Measurements from ENCODE around the gene PRPF39. TPM values are rescaled to one million over a fixed set of nuclear protein-coding genes. Genes with fewer than 3 reads are reported as not detected.

Gene PRPF39
- total and polyA plus RNA-seq, 2 of the 13 experiments (the other 11 are each of a cell fraction or from before 2014, with no cell fraction given), result 44.2 to 65.0 TPM

DNA sequence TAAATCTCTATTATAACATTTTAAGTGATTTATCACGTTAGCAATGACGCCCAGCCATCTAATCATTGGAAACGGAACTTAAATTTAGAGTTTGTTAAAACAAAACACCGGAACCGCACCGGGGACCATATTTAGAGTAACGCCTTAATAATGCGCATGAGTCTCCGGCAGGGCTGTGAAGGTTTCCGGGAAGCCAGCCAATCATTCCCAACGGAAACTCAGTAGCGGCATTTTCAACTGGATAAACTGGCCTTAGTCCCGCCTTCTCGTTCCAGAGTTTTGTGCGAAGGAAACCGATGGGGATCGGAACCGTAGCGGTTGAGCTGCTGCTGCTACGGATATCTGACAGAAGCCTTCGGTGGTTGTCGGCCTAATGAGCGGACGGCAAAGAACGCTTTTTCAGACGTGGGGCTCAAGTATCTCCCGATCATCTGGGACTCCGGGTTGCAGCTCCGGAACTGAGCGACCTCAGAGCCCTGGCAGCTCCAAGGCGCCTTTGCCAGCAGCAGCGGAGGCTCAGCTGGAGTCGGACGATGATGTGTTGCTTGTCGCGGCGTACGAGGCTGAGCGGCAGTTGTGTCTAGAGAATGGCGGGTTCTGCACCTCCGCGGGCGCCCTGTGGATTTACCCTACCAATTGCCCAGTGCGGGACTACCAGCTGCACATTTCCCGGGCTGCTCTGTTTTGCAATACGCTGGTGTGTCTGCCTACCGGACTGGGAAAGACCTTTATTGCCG is 51.9 kb downstream of the PRPF39 start, which contains the start of gene FANCM:
Gene FANCM (plus strand): TSS at position 272 of the 737 bp plus-strand sequence. CDS start 102 bp downstream, at position 374.
- peaks cover 67% of the 10 kb centered on the region for H3K79me2 ChIP-seq (ENCODE audit: insufficient read depth, low read length)
- H4K20me1 ChIP-seq (ENCODE audit: insufficient read depth, low read length), result no peaks in the 10 kb centered on the region; the same call in 1 of the 2 replicates
- peak within 1 kb of the TSS; percentile 83 for H3K9ac ChIP-seq (ENCODE audit: insufficient read depth, low read depth, low read length)
- FAIRE-seq (peak; percentile 89), ATAC-seq (peak; percentile 73), DNase-seq (ENCODE audit: low spot score) (peak; percentile 95)
- POLR2A ChIA-PET, result interaction anchor here (0.8 to 5.0 kb wide), 5 partner anchors 22 to 239 kb away, joined by 3 to 42 read pairs (median 16); partner anchors contain the start of genes KLHL28 and TOGARAM1
- CTCF ChIA-PET (ENCODE audit: low intra/inter-chr PET ratio, low total read pairs), result no interaction called here
- peak within 1 kb of the TSS; percentile 78 for H3K4me2 ChIP-seq (ENCODE audit: low read depth, low read length)
- no peaks in the 10 kb centered on the region; a peak in 2 of 5 replicates for H3K27me3 ChIP-seq (ENCODE audit: control insufficient read depth in 1 of 2, insufficient read depth in 2 of 2, low read length in 2 of 2)
- peak within 1 kb of the TSS; percentile 90 for H3K27ac ChIP-seq (ENCODE audit: extremely low read length, insufficient read depth, low read length)
- intact Hi-C loops (cut with micrococcal nuclease; ENCODE audit: unreplicated experiment), result loop anchor here (1.0 to 5.0 kb wide), 5 partner anchors 23 to 223 kb away; partner anchors contain the start of gene PRPF39
- in situ Hi-C loops (cut with HindIII; ENCODE audit: extremely low pct_ligation_motif_present, low pct_unique_long_range_greater_than_20kb), result loop anchor here (5.0 kb wide), 1 partner anchor 174 kb away; the partner anchor contains the start of genes KLHL28 and TOGARAM1
- WGBS (ENCODE audit: low lambda C conversion rate), result 2% methylated on average over 11 of the region's 48 CpGs
- peak within 1 kb of the TSS; percentile 75 to 91 (median 83) for H3K4me3 ChIP-seq (replicated peaks in 1 of 3; ENCODE audit: insufficient read depth in 1 of 3, low read depth in 2 of 3, low read length in 3 of 3)
- BruUV-seq (replicated peaks), result TSS peak; percentile 66
- H3K4me1 ChIP-seq (ENCODE audit: insufficient read depth, low read length), result peaks cover 41% of the 10 kb centered on the region
- no peaks in the 10 kb centered on the region; a peak in 1 of 5 replicates for H3K36me3 ChIP-seq (replicated peaks in 1 of 2; ENCODE audit: control insufficient read depth in 1 of 2, insufficient read depth in 2 of 2, low read length in 2 of 2)
- no peaks in the 10 kb centered on the region for H3K9me3 ChIP-seq (ENCODE audit: low read length)
- peak within 1 kb of the TSS; percentile 96 for H2AFZ ChIP-seq (ENCODE audit: low read length)
- TF ChIP-seq, protein P1, sequence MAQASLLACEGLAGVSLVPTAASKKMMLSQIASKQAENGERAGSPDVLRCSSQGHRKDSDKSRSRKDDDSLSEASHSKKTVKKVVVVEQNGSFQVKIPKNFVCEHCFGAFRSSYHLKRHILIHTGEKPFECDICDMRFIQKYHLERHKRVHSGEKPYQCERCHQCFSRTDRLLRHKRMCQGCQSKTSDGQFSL (CRISPR knock-in tag; IDR thresholded peaks at IDR 0.05), result no peak
- TF ChIP-seq TARDBP (CRISPR knock-in tag; IDR thresholded peaks at IDR 0.05), result no peak
- TF ChIP-seq, protein P2, sequence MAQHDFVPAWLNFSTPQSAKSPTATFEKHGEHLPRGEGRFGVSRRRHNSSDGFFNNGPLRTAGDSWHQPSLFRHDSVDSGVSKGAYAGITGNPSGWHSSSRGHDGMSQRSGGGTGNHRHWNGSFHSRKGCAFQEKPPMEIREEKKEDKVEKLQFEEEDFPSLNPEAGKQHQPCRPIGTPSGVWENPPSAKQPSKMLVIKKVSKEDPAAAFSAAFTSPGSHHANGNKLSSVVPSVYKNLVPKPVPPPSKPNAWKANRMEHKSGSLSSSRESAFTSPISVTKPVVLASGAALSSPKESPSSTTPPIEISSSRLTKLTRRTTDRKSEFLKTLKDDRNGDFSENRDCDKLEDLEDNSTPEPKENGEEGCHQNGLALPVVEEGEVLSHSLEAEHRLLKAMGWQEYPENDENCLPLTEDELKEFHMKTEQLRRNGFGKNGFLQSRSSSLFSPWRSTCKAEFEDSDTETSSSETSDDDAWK (CRISPR knock-in tag; IDR thresholded peaks at IDR 0.05), result no peak
- TF ChIP-seq HOXA5 (CRISPR knock-in tag; IDR thresholded peaks at IDR 0.05), result 0 out of 2 replicates have a peak, but pooled peaks have one; percentile 20
- no peak for TF ChIP-seq ZNF564 (CRISPR knock-in tag; IDR thresholded peaks at IDR 0.05)
- TF ChIP-seq, protein P3, sequence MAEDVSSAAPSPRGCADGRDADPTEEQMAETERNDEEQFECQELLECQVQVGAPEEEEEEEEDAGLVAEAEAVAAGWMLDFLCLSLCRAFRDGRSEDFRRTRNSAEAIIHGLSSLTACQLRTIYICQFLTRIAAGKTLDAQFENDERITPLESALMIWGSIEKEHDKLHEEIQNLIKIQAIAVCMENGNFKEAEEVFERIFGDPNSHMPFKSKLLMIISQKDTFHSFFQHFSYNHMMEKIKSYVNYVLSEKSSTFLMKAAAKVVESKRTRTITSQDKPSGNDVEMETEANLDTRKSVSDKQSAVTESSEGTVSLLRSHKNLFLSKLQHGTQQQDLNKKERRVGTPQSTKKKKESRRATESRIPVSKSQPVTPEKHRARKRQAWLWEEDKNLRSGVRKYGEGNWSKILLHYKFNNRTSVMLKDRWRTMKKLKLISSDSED (CRISPR knock-in tag; IDR thresholded peaks at IDR 0.05), result no peak
- TF ChIP-seq, protein P4, sequence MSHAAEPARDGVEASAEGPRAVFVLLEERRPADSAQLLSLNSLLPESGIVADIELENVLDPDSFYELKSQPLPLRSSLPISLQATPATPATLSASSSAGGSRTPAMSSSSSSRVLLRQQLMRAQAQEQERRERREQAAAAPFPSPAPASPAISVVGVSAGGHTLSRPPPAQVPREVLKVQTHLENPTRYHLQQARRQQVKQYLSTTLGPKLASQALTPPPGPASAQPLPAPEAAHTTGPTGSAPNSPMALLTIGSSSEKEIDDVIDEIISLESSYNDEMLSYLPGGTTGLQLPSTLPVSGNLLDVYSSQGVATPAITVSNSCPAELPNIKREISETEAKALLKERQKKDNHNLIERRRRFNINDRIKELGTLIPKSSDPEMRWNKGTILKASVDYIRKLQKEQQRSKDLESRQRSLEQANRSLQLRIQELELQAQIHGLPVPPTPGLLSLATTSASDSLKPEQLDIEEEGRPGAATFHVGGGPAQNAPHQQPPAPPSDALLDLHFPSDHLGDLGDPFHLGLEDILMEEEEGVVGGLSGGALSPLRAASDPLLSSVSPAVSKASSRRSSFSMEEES (CRISPR knock-in tag; IDR thresholded peaks at IDR 0.05), result 0 out of 2 replicates have a peak, but pooled peaks have one; percentile 15
- TF ChIP-seq, protein P5, sequence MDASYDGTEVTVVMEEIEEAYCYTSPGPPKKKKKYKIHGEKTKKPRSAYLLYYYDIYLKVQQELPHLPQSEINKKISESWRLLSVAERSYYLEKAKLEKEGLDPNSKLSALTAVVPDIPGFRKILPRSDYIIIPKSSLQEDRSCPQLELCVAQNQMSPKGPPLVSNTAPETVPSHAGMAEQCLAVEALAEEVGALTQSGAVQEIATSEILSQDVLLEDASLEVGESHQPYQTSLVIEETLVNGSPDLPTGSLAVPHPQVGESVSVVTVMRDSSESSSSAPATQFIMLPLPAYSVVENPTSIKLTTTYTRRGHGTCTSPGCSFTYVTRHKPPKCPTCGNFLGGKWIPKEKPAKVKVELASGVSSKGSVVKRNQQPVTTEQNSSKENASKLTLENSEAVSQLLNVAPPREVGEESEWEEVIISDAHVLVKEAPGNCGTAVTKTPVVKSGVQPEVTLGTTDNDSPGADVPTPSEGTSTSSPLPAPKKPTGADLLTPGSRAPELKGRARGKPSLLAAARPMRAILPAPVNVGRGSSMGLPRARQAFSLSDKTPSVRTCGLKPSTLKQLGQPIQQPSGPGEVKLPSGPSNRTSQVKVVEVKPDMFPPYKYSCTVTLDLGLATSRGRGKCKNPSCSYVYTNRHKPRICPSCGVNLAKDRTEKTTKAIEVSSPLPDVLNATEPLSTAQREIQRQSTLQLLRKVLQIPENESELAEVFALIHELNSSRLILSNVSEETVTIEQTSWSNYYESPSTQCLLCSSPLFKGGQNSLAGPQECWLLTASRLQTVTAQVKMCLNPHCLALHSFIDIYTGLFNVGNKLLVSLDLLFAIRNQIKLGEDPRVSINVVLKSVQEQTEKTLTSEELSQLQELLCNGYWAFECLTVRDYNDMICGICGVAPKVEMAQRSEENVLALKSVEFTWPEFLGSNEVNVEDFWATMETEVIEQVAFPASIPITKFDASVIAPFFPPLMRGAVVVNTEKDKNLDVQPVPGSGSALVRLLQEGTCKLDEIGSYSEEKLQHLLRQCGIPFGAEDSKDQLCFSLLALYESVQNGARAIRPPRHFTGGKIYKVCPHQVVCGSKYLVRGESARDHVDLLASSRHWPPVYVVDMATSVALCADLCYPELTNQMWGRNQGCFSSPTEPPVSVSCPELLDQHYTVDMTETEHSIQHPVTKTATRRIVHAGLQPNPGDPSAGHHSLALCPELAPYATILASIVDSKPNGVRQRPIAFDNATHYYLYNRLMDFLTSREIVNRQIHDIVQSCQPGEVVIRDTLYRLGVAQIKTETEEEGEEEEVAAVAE (CRISPR knock-in tag; IDR thresholded peaks at IDR 0.05; ENCODE audit: borderline replicate concordance), result peak; percentile 43; the same call in 1 of the 2 replicates
- no peak for TF ChIP-seq NFE2L2 (IDR thresholded peaks at IDR 0.05; ENCODE audit: low read length)
- TF ChIP-seq BRD4 (CRISPR knock-in tag; IDR thresholded peaks at IDR 0.05), result no peak
- no peak for TF ChIP-seq KLF6 (CRISPR knock-in tag; IDR thresholded peaks at IDR 0.05)

Data from HepG2 (cell line).